GM19023 (cell line): ENCODE measurements around the gene PRKCA.

Experiments
- ATAC-seq: cut with Tn5 transposase; IDR thresholded peaks from one replicate; pipeline ENCODE4 v1.9.1; 2021; ENCODE audit warnings: mild to moderate bottlenecking, moderate library complexity; ENCODE audit not compliant: unreplicated experiment

PRKCA gene

GRCh38 chr17:66750781-66751543 lies 448.5 kb downstream of the PRKCA start:
- no peak for ATAC-seq

GRCh38 chr17:66751771-66752170 lies 449.4 kb downstream of the PRKCA start:
- no peak for ATAC-seq

GRCh38 chr17:66752411-66752810 lies 450.0 kb downstream of the PRKCA start:
- no peak for ATAC-seq

GRCh38 chr17:66753126-66753920 lies 450.9 kb downstream of the PRKCA start:
- no peak for ATAC-seq

- no peak for ATAC-seq
Observed at GRCh38 chr17:66755101-66755943, 452.9 kb downstream of the PRKCA start.

GRCh38 chr17:66755944-66756290 lies 453.5 kb downstream of the PRKCA start:
- no peak for ATAC-seq

- no peak for ATAC-seq
Observed at GRCh38 chr17:66760324-66760723, 457.9 kb downstream of the PRKCA start.

- no peak for ATAC-seq
Observed at GRCh38 chr17:66762276-66762675, 459.9 kb downstream of the PRKCA start.

GRCh38 chr17:66763056-66763455 lies 460.6 kb downstream of the PRKCA start:
- ATAC-seq = no peak

GRCh38 chr17:66764506-66764905 lies 462.1 kb downstream of the PRKCA start:
- ATAC-seq = no peak

- ATAC-seq = no peak
Observed at GRCh38 chr17:66767154-66767933, 464.9 kb downstream of the PRKCA start.

- no peak for ATAC-seq
Observed at GRCh38 chr17:66769911-66770310, 467.5 kb downstream of the PRKCA start.

- ATAC-seq = no peak
Observed at GRCh38 chr17:66772148-66772812, 469.9 kb downstream of the PRKCA start.

GRCh38 chr17:66775271-66775670 lies 472.9 kb downstream of the PRKCA start:
- no peak for ATAC-seq

GRCh38 chr17:66775881-66776400 lies 473.5 kb downstream of the PRKCA start:
- no peak for ATAC-seq

GRCh38 chr17:66776999-66777688 lies 474.7 kb downstream of the PRKCA start:
- ATAC-seq = no peak

GRCh38 chr17:66777689-66778225 lies 475.3 kb downstream of the PRKCA start:
- no peak for ATAC-seq

- ATAC-seq = no peak
Observed at GRCh38 chr17:66778531-66779236, 476.3 kb downstream of the PRKCA start.
